Mesendoderm (in vitro differentiated cells): ENCODE data around the gene TMEM86A.
"Not testable (repeated sequence)": the region's sequence is repeated elsewhere in the genome, so short reads cannot be mapped to it uniquely, and the experiment has no call there.

Experiments used
- DNase-seq: peaks from one replicate; pipeline ENCODE4 v3.0.0; 2013
- H2AK5ac ChIP-seq: 2 replicates; pipeline ENCODE4 v1.6.1; 2013; ENCODE audit warnings: low read length, inconsistent platforms
- H2BK120ac ChIP-seq: 2 replicates; pipeline ENCODE4 v1.6.1; 2013; ENCODE audit warnings: low read depth, mild to moderate bottlenecking, low read length, moderate library complexity, mixed read lengths
- H2BK15ac ChIP-seq: replicated peaks from 2 replicates; pipeline ENCODE4 v1.6.1; 2013; ENCODE audit warnings: low read depth, mild to moderate bottlenecking, moderate library complexity
- H2BK5ac ChIP-seq: 2 replicates; pipeline ENCODE4 v1.6.1; 2013; ENCODE audit warnings: low read length, inconsistent platforms
- H3K18ac ChIP-seq: 2 replicates; pipeline ENCODE4 v1.6.1; 2013; ENCODE audit warnings: mild to moderate bottlenecking, low read length, mixed read lengths
- H3K23ac ChIP-seq: one replicate; pipeline ENCODE4 v1.6.1; 2013; ENCODE audit warnings: low read length
- H3K27ac ChIP-seq: 2 replicates; pipeline ENCODE4 v1.5.1; 2013; ENCODE audit warnings: low read depth, mild to moderate bottlenecking, inconsistent platforms, low read length, moderate library complexity
- H3K27me3 ChIP-seq: 2 replicates; pipeline ENCODE4 v1.6.1; 2013; ENCODE audit warnings: low read length, control low read depth, mild to moderate bottlenecking, inconsistent platforms; ENCODE audit not compliant: insufficient read depth, poor library complexity
- H3K36me3 ChIP-seq: 2 replicates; pipeline ENCODE4 v1.6.1; 2013; ENCODE audit warnings: low read length, inconsistent platforms; ENCODE audit not compliant: control insufficient read depth, insufficient read depth
- H3K4ac ChIP-seq: one replicate; pipeline ENCODE4 v1.6.1; 2013; ENCODE audit warnings: low read depth, mild to moderate bottlenecking, low read length, moderate library complexity
- H3K4me1 ChIP-seq: 2 replicates; pipeline ENCODE4 v1.6.1; 2013; ENCODE audit warnings: low read depth, low read length, inconsistent platforms; ENCODE audit not compliant: control insufficient read depth
- H3K4me2 ChIP-seq: 2 replicates; pipeline ENCODE4 v1.6.1; 2013; ENCODE audit warnings: low read length
- H3K4me3 ChIP-seq: 2 replicates; pipeline ENCODE4 v1.5.1; 2013; ENCODE audit warnings: mild to moderate bottlenecking, low read length
- H3K56ac ChIP-seq: one replicate; pipeline ENCODE4 v1.6.1; 2013; ENCODE audit warnings: low read length
- H3K79me1 ChIP-seq: 2 replicates; pipeline ENCODE4 v1.6.1; 2013; ENCODE audit warnings: low read length, inconsistent platforms
- H3K79me2 ChIP-seq: 2 replicates; pipeline ENCODE4 v1.6.1; 2013; ENCODE audit warnings: mild to moderate bottlenecking, low read length; ENCODE audit not compliant: control insufficient read depth, insufficient read depth
- H3K9ac ChIP-seq: 2 replicates; pipeline ENCODE4 v1.6.1; 2013; ENCODE audit warnings: low read length, inconsistent platforms
- H4K5ac ChIP-seq: one replicate; pipeline ENCODE4 v1.6.1; 2013; ENCODE audit warnings: low read length
- H4K8ac ChIP-seq: one replicate; pipeline ENCODE4 v1.6.1; 2013; ENCODE audit warnings: low read depth, mild to moderate bottlenecking, control low read depth, low read length, moderate library complexity
- whole genome bisulfite sequencing: extraction: QIAGEN DNeasy Blood & Tissue Kit; methylation state at CpG from one replicate; pipeline ENCODE4 v1.1.7; 2013; ENCODE audit warnings: low lambda C conversion rate, missing lambda C conversion rate; ENCODE audit not compliant: insufficient coverage; ENCODE audit errors: extremely low coverage; 5-methylcytosine and 5-hydroxymethylcytosine counted together

TMEM86A gene

DNA sequence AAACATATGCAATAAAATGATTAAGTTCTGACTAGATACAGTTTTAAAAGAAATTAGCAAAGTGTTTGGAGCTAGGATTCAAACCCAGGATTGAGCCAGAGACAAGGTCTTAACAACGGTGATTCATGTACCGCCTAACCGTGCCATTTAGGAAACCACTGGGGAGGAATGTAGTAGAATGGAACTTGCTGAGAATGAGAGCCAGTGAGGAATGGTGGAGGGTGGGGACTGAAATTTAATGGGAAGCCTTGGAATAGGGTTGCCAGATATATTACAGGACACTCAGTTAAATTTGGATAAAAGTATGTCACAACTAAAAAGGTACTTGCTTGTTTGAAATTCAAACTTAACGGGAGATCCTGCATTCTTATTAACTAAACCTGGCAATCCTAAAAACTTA is 30.4 kb upstream of the TMEM86A start:
- no peak overlapping the region for H3K23ac ChIP-seq
- H4K5ac ChIP-seq = no peak overlapping the region
- H3K4me3 ChIP-seq = no peak overlapping the region
- H3K79me1 ChIP-seq = no peaks in the 10 kb centered on the region
- DNase-seq = peak; percentile 28
- no peak overlapping the region for H2BK120ac ChIP-seq
- H3K4me2 ChIP-seq = no peak overlapping the region
- H3K56ac ChIP-seq = no peak overlapping the region
- no peak overlapping the region for H2BK5ac ChIP-seq
- WGBS = no CpG with 5 or more reads among the region's 4 CpGs
- no peak overlapping the region for H2AK5ac ChIP-seq
- H3K4ac ChIP-seq = no peak overlapping the region
- H3K9ac ChIP-seq = no peak overlapping the region
- no peaks in the 10 kb centered on the region for H3K36me3 ChIP-seq
- H3K79me2 ChIP-seq = no peaks in the 10 kb centered on the region
- H3K4me1 ChIP-seq = no peaks in the 10 kb centered on the region
- H3K27ac ChIP-seq = no peak overlapping the region
- no peak overlapping the region for H2BK15ac ChIP-seq
- no peak overlapping the region for H4K8ac ChIP-seq
- H3K27me3 ChIP-seq = no peaks in the 10 kb centered on the region
- H3K18ac ChIP-seq = no peak overlapping the region

DNA sequence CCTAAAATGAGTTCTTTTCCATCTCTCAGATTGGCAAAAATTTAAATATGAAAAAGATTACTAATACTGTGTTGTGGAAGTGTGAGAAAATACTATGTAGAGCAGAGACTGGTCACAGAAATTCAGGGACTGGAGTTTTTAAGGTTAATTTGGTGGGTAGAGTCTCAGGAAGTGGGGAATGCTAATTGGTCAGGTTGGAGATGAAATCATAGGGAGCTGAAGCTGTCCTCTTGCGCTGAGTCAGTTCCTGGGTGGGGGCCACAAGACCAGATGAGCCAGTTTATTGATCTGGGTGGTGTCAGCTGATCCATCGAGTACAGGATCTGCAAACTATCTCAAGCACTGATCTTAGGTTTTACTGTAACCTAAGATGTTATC is 29.4 kb upstream of the TMEM86A start:
- H3K27me3 ChIP-seq = no peaks in the 10 kb centered on the region
- no peak overlapping the region for H2AK5ac ChIP-seq
- H3K18ac ChIP-seq = no peak overlapping the region
- no peak overlapping the region for H3K56ac ChIP-seq
- H2BK5ac ChIP-seq = no peak overlapping the region
- no CpG with 5 or more reads among the region's 2 CpGs for WGBS
- no peaks in the 10 kb centered on the region for H3K79me1 ChIP-seq
- H3K4me2 ChIP-seq = no peak overlapping the region
- no peak overlapping the region for H4K8ac ChIP-seq
- H2BK120ac ChIP-seq = no peak overlapping the region
- H4K5ac ChIP-seq = no peak overlapping the region
- no peaks in the 10 kb centered on the region for H3K36me3 ChIP-seq
- H3K4ac ChIP-seq = no peak overlapping the region
- H3K4me3 ChIP-seq = no peak overlapping the region
- no peaks in the 10 kb centered on the region for H3K4me1 ChIP-seq
- H3K9ac ChIP-seq = no peak overlapping the region
- no peak overlapping the region for H3K27ac ChIP-seq
- no peak for DNase-seq
- H3K79me2 ChIP-seq = no peaks in the 10 kb centered on the region
- no peak overlapping the region for H2BK15ac ChIP-seq
- H3K23ac ChIP-seq = no peak overlapping the region

DNA sequence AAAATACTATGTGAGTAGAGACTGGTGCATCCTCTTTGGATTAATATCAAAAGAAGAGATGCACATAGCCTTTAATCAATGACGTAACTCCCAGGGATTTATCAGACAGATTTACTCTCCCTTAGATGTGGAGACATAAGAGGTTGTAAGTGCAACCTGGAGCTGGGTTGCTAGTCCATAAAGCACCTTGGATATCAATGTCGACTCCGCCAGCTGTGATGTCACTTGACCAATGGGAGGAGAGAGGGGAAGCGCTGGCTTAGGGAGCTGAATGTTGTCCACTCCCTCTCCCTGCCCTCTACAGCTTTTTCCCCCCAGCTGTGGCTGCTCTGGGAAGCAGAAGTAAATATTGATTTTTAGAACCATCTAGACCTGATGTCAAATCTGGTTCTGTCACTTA is 28.9 kb upstream of the TMEM86A start:
- Histone ChIP-seq H3K36me3 (no peaks in the 10 kb centered on the region), H3K27ac (no peak overlapping the region), H4K5ac (no peak overlapping the region), H3K4me1 (no peaks in the 10 kb centered on the region), H2BK5ac (no peak overlapping the region), H3K4me3 (no peak overlapping the region), H3K56ac (no peak overlapping the region), H3K23ac (no peak overlapping the region), H4K8ac (no peak overlapping the region), H3K18ac (no peak overlapping the region), H3K79me1 (no peaks in the 10 kb centered on the region), H3K79me2 (no peaks in the 10 kb centered on the region), H3K4me2 (no peak overlapping the region), H2BK15ac (no peak overlapping the region), H2BK120ac (no peak overlapping the region), H2AK5ac (no peak overlapping the region), H3K9ac (no peak overlapping the region), H3K27me3 (no peaks in the 10 kb centered on the region), H3K4ac (no peak overlapping the region)
- DNase-seq = no peak
- no CpG with 5 or more reads among the region's 4 CpGs for WGBS

- no peak overlapping the region for H4K8ac ChIP-seq
- H3K9ac ChIP-seq = no peak overlapping the region
- no CpG with 5 or more reads among the region's 2 CpGs for WGBS
- H3K79me2 ChIP-seq = no peaks in the 10 kb centered on the region
- no peaks in the 10 kb centered on the region for H3K4me1 ChIP-seq
- no peak overlapping the region for H3K4ac ChIP-seq
- H2BK120ac ChIP-seq = no peak overlapping the region
- no peaks in the 10 kb centered on the region for H3K27me3 ChIP-seq
- H2AK5ac ChIP-seq = no peak overlapping the region
- no peaks in the 10 kb centered on the region for H3K36me3 ChIP-seq
- no peak overlapping the region for H2BK15ac ChIP-seq
- H3K18ac ChIP-seq = no peak overlapping the region
- H3K27ac ChIP-seq = no peak overlapping the region
- no peak overlapping the region for H4K5ac ChIP-seq
- no peaks in the 10 kb centered on the region for H3K79me1 ChIP-seq
- H2BK5ac ChIP-seq = no peak overlapping the region
- DNase-seq = no peak
- no peak overlapping the region for H3K4me2 ChIP-seq
- H3K23ac ChIP-seq = no peak overlapping the region
- H3K4me3 ChIP-seq = no peak overlapping the region
- no peak overlapping the region for H3K56ac ChIP-seq
These were observed 27.3 kb upstream of the TMEM86A start for GRCh38 chr11:18671246-18671645.

DNA sequence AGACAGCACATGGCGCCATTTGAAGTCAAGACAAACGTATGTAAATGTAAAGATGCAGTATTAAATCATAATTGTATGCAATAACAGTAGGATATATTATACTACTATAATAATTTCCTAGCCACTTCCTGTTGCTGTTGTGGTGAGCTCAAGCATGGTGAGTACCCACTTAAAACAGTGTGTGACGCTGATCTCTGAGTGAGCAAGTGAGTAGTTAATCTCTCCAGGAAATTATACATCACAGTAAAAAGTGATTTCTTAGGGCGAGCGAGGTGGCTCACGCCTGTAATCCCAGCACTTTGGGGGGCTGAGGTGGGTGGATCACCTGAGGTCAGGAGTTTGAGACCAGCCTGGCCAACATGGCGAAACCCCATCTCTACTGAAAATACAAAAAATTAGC is 26.4 kb upstream of the TMEM86A start:
- H2BK15ac ChIP-seq = not testable (repeated sequence)

GRCh38 chr11:18676803-18677202 is 21.8 kb upstream of the TMEM86A start:
- no peak for DNase-seq
- Histone ChIP-seq H2BK15ac (no peak overlapping the region), H2BK5ac (no peak overlapping the region), H3K56ac (no peak overlapping the region), H3K23ac (no peak overlapping the region), H3K27me3 (no peaks in the 10 kb centered on the region), H2BK120ac (no peak overlapping the region), H3K18ac (no peak overlapping the region), H3K4me1 (no peaks in the 10 kb centered on the region), H3K4me3 (no peak overlapping the region), H2AK5ac (no peak overlapping the region), H3K79me1 (no peaks in the 10 kb centered on the region), H4K8ac (no peak overlapping the region), H4K5ac (no peak overlapping the region), H3K9ac (no peak overlapping the region), H3K79me2 (no peaks in the 10 kb centered on the region), H3K27ac (no peak overlapping the region), H3K4me2 (no peak overlapping the region), H3K4ac (no peak overlapping the region), H3K36me3 (no peaks in the 10 kb centered on the region)
- WGBS = no CpG with 5 or more reads among the region's 4 CpGs

More for the DNA sequence above, 26.4 kb upstream of the TMEM86A start:
- H3K4ac ChIP-seq, H3K23ac ChIP-seq, H3K9ac ChIP-seq, H3K79me1 ChIP-seq, H4K5ac ChIP-seq, H3K18ac ChIP-seq, H3K79me2 ChIP-seq, H3K56ac ChIP-seq, H3K36me3 ChIP-seq, H4K8ac ChIP-seq, H3K27me3 ChIP-seq, H3K4me3 ChIP-seq, H3K4me1 ChIP-seq, H2BK120ac ChIP-seq, DNase-seq, H2AK5ac ChIP-seq, H3K4me2 ChIP-seq, H3K27ac ChIP-seq, H2BK5ac ChIP-seq: not testable (repeated sequence)
- no CpG with 5 or more reads among the region's 7 CpGs for WGBS
